IMR-90 (cell line): ENCODE measurements around the gene ENO2. TPM values are rescaled to one million over a fixed set of nuclear protein-coding genes. Genes with fewer than 3 reads are reported as not detected.

Experiments
- ATAC-seq: fragments of 200-7000 bp; cut with Tn5 transposase; 2 replicates; pipeline ENCODE4 v1.9.1; 2020; ENCODE audit warnings: low read depth, mild to moderate bottlenecking, moderate library complexity
- BruUV-seq: library from RNA; stranded (reverse); fragments of 400-500 nt; replicated peaks from 2 replicates; lab custom pipeline; 2021; lab: Mats Ljungman, UMichigan
- CTCF ChIA-PET: fragments of 300-600 bp; formaldehyde crosslinking; extraction: SDS; loops from one replicate; lab custom pipeline; 2021; ENCODE audit warnings: antibody characterized with exemption; lab: Yijun Ruan, JAX
- POLR2A ChIA-PET: fragments of 300-600 bp; sonication (Branson Sonifier 250); formaldehyde crosslinking; loops from one replicate; lab custom pipeline; 2022; ENCODE audit warnings: antibody characterized with exemption; ENCODE audit not compliant: unreplicated experiment; lab: Charles Lee
- DNase-seq: peaks from one replicate; pipeline ENCODE4 v3.0.0; 2013
- H2AFZ ChIP-seq: replicated peaks from 2 replicates; pipeline ENCODE3; 2013; ENCODE audit warnings: low read length, mild to moderate bottlenecking; ENCODE audit not compliant: poor library complexity
- H2AK5ac ChIP-seq: 2 replicates; pipeline ENCODE4 v1.6.1; 2013; ENCODE audit warnings: low read depth, low read length, inconsistent platforms
- H2AK9ac ChIP-seq: replicated peaks from 2 replicates; pipeline ENCODE3; 2013; ENCODE audit warnings: mild to moderate bottlenecking, low read depth, low read length, moderate library complexity; ENCODE audit not compliant: poor library complexity
- H2BK120ac ChIP-seq: 2 replicates; pipeline ENCODE4 v1.6.1; 2013; ENCODE audit warnings: low read depth, low read length, inconsistent platforms
- H2BK15ac ChIP-seq: 3 replicates; pipeline ENCODE4 v1.6.1; 2013; ENCODE audit warnings: low read depth, low read length, inconsistent platforms
- H2BK20ac ChIP-seq: 2 replicates; pipeline ENCODE4 v1.6.1; 2013; ENCODE audit warnings: low read depth, mild to moderate bottlenecking, inconsistent platforms, low read length, moderate library complexity
- H2BK5ac ChIP-seq: 2 replicates; pipeline ENCODE4 v1.6.1; 2013; ENCODE audit warnings: mild to moderate bottlenecking, low read depth, low read length, inconsistent platforms; ENCODE audit not compliant: poor library complexity, severe bottlenecking
- H3K14ac ChIP-seq: replicated peaks from 2 replicates; pipeline ENCODE4 v1.6.1; 2013; ENCODE audit warnings: low read depth, low read length, inconsistent platforms
- H3K18ac ChIP-seq: 2 replicates; pipeline ENCODE4 v1.6.1; 2013; ENCODE audit warnings: low read depth, low read length, control low read depth
- H3K23ac ChIP-seq: 2 replicates; pipeline ENCODE4 v1.6.1; 2013; ENCODE audit warnings: low read depth, low read length, inconsistent platforms
- H3K27ac ChIP-seq: 2 replicates; pipeline ENCODE4 v1.5.1; 2013; ENCODE audit warnings: mild to moderate bottlenecking, control low read depth, low read length; ENCODE audit not compliant: insufficient read depth
- H3K27me3 ChIP-seq: 2 replicates; pipeline ENCODE4 v1.6.1; 2013; ENCODE audit warnings: low read length; ENCODE audit not compliant: control insufficient read depth, insufficient read depth
- H3K36me3 ChIP-seq: 2 replicates; pipeline ENCODE4 v1.6.1; 2013; ENCODE audit warnings: low read length, mixed read lengths; ENCODE audit not compliant: control insufficient read depth, insufficient read depth
- H3K4ac ChIP-seq: 2 replicates; pipeline ENCODE4 v1.6.1; 2013; ENCODE audit warnings: low read depth, low read length, inconsistent platforms
- H3K4me1 ChIP-seq: 2 replicates; pipeline ENCODE4 v1.6.1; 2013; ENCODE audit warnings: low read length, mixed read lengths; ENCODE audit not compliant: control insufficient read depth, insufficient read depth
- H3K4me2 ChIP-seq: 2 replicates; pipeline ENCODE4 v1.6.1; 2013; ENCODE audit warnings: low read depth, mild to moderate bottlenecking, control low read depth, low read length, moderate library complexity
- H3K4me3 ChIP-seq: 2 replicates; pipeline ENCODE4 v1.5.1; 2013; ENCODE audit warnings: low read depth, mild to moderate bottlenecking, control low read depth, low read length, moderate library complexity; ENCODE audit not compliant: insufficient read depth
- H3K56ac ChIP-seq: 2 replicates; pipeline ENCODE4 v1.6.1; 2013; ENCODE audit warnings: low read length, inconsistent platforms; ENCODE audit not compliant: insufficient read depth; ENCODE audit errors: extremely low read depth
- H3K79me1 ChIP-seq, 2 experiments: 2 replicates each; pipeline ENCODE4 v1.6.1; 2013; ENCODE audit warnings: low read length in 2 of 2, inconsistent platforms in 1 of 2, low read depth in 1 of 2
- H3K9ac ChIP-seq: 2 replicates; pipeline ENCODE4 v1.6.1; 2013; ENCODE audit warnings: low read depth, low read length, control low read depth
- H3K9me1 ChIP-seq: 2 replicates; pipeline ENCODE4 v1.6.1; 2013; ENCODE audit warnings: low read length, inconsistent platforms; ENCODE audit not compliant: insufficient read depth
- H3K9me3 ChIP-seq: 2 replicates; pipeline ENCODE4 v1.6.1; 2013; ENCODE audit warnings: low read length; ENCODE audit not compliant: control insufficient read depth, insufficient read depth
- H4K20me1 ChIP-seq: 2 replicates; pipeline ENCODE4 v1.6.1; 2013; ENCODE audit warnings: low read length, inconsistent platforms; ENCODE audit not compliant: insufficient read depth
- H4K5ac ChIP-seq: 2 replicates; pipeline ENCODE4 v1.6.1; 2013; ENCODE audit warnings: mild to moderate bottlenecking, low read depth, low read length, control low read depth
- H4K8ac ChIP-seq, 2 experiments: 2 replicates each; pipeline ENCODE4 v1.6.1; 2013; ENCODE audit warnings: low read depth in 2 of 2, low read length in 2 of 2, control low read depth in 1 of 2, inconsistent platforms in 1 of 2
- H4K91ac ChIP-seq: 2 replicates; pipeline ENCODE4 v1.6.1; 2013; ENCODE audit warnings: low read depth, low read length, inconsistent platforms; ENCODE audit not compliant: insufficient read depth
- BHLHE40 ChIP-seq: fragments of 150-350 bp; IDR thresholded peaks from 2 replicates; pipeline ENCODE4 v1.6.1; 2016; ENCODE audit warnings: mild to moderate bottlenecking, low read depth, low read length
- CHD1 ChIP-seq: IDR thresholded peaks from 2 replicates; pipeline ENCODE4 v1.6.1; 2012; ENCODE audit warnings: low read depth, low read length, improper control_type of control experiment
- CTCF ChIP-seq: conservative IDR thresholded peaks from 2 replicates; pipeline ENCODE4 v1.5.1; 2012; ENCODE audit warnings: mild to moderate bottlenecking, low read depth, low read length, improper control_type of control experiment
- ELK1 ChIP-seq: fragments of 150-350 bp; IDR thresholded peaks from 2 replicates; pipeline ENCODE4 v1.6.1; 2016; ENCODE audit warnings: low read depth, mild to moderate bottlenecking, low read length, moderate library complexity, borderline replicate concordance
- FOS ChIP-seq: fragments of 150-350 bp; IDR thresholded peaks from 2 replicates; pipeline ENCODE4 v1.6.1; 2016; ENCODE audit warnings: low read depth, low read length
- MAZ ChIP-seq: IDR thresholded peaks from 2 replicates; pipeline ENCODE4 v1.6.1; 2012; ENCODE audit warnings: low read depth, mild to moderate bottlenecking, low read length, improper control_type of control experiment, moderate library complexity, borderline replicate concordance
- NFE2L2 ChIP-seq: fragments of 150-350 bp; IDR thresholded peaks from 2 replicates; pipeline ENCODE4 v1.6.1; 2016; ENCODE audit warnings: low read depth, mild to moderate bottlenecking, low read length
- POLR2A ChIP-seq: IDR thresholded peaks from 2 replicates; pipeline ENCODE4 v1.6.1; 2012; ENCODE audit warnings: mild to moderate bottlenecking, low read depth, low read length
- RAD21 ChIP-seq: IDR thresholded peaks from 2 replicates; pipeline ENCODE4 v1.6.1; 2012; ENCODE audit warnings: low read length, improper control_type of control experiment
- RCOR1 ChIP-seq: IDR thresholded peaks from 2 replicates; pipeline ENCODE4 v1.6.1; 2012; ENCODE audit warnings: mild to moderate bottlenecking, low read length, improper control_type of control experiment; ENCODE audit not compliant: insufficient replicate concordance
- RFX5 ChIP-seq: IDR thresholded peaks from 2 replicates; pipeline ENCODE4 v1.8.0; 2012; ENCODE audit warnings: low read depth, mild to moderate bottlenecking, low read length, moderate library complexity
- SMC3 ChIP-seq: fragments of 150-350 bp; IDR thresholded peaks from 2 replicates; pipeline ENCODE4 v1.6.1; 2016; ENCODE audit warnings: low read depth, mild to moderate bottlenecking, antibody characterized with exemption, low read length, moderate library complexity
- WGBS, 2 experiments: methylation state at CpG; one replicate each; pipeline versions ENCODE4 v1.1.5 to v1.1.7; 2013; ENCODE audit warnings: missing lambda C conversion rate in 2 of 2; ENCODE audit not compliant: insufficient read length in 1 of 2; ENCODE audit errors: extremely low coverage in 2 of 2; 5-methylcytosine and 5-hydroxymethylcytosine counted together
- dilution Hi-C: fragments of 300-500 bp; cut with HindIII; formaldehyde crosslinking; loops from one replicate; pipeline ENCODE4 v1.14.3; 2018; ENCODE audit warnings: low sequenced_read_pairs; ENCODE audit not compliant: unreplicated experiment
- in situ Hi-C: fragments of 300-500 bp; cut with MboI; formaldehyde crosslinking; loops from 3 replicates; pipeline ENCODE4 v1.14.3; 2019; ENCODE audit warnings: low sequenced_read_pairs, inconsistent platforms, mixed read lengths
- intact Hi-C: fragments of 100-400 bp; cut with micrococcal nuclease; formaldehyde crosslinking; loops from 2 replicates; pipeline ENCODE4 v1.10.0; 2022
- polyA plus RNA-seq, 3 experiments: library from polyadenylated mRNA; depleted of rRNA; stranded (reverse); fragments of >200 nt; gene quantifications; 2 replicates each; pipeline ENCODE4 v1.2.3, GENCODE V29; 2012; ENCODE audit warnings: low replicate concordance in 1 of 3
- total RNA-seq: library from RNA; depleted of rRNA; stranded (reverse); fragments of >200 nt; gene quantifications from 2 replicates; pipeline ENCODE4 v1.2.3, GENCODE V29; 2012

ENO2 gene
- total and polyA plus RNA-seq, 2 of the 4 experiments (the other 2 are of a cell fraction), result 28.3 to 92.8 TPM

- H3K27me3 ChIP-seq, result no peaks in the 10 kb centered on the region
- no peaks in the 10 kb centered on the region for H3K9me3 ChIP-seq
- H2AK5ac ChIP-seq, result no peak overlapping the region
- H3K9me1 ChIP-seq, result 0 out of 2 replicates have a peak, but pooled peaks cover 2% of the 10 kb centered on the region
- ChIA-PET CTCF (no interaction called here), POLR2A (no interaction called here)
- H3K9ac ChIP-seq, result no peak overlapping the region
- H4K20me1 ChIP-seq, result no peaks in the 10 kb centered on the region; the same call in 1 of the 2 replicates
- H4K5ac ChIP-seq, result no peak overlapping the region
- in situ Hi-C loops, result loop anchor here (10.0 kb wide), 1 partner anchor 173 kb away; no protein-coding TSS in a partner anchor
- H2BK120ac ChIP-seq, result no peak overlapping the region
- no peak overlapping the region for H2BK15ac ChIP-seq
- no peak overlapping the region for H3K4me3 ChIP-seq
- no peak overlapping the region for H2AK9ac ChIP-seq
- no peak overlapping the region for H4K91ac ChIP-seq
- H3K56ac ChIP-seq, result no peak overlapping the region
- intact Hi-C loops, result loop anchor here (2.0 kb wide), 1 partner anchor 73 kb away; no protein-coding TSS in a partner anchor
- H3K23ac ChIP-seq, result no peak overlapping the region
- ATAC-seq, result no peak
- WGBS, 2 experiments, result no CpG with 5 or more reads among the region's 12 CpGs
- no peak for DNase-seq
- peaks cover 39% of the 10 kb centered on the region for H3K36me3 ChIP-seq
- H3K14ac ChIP-seq, result no peak overlapping the region
- H3K27ac ChIP-seq, result no peak overlapping the region
- H3K4me2 ChIP-seq, result no peak overlapping the region
- no peak overlapping the region for H2AFZ ChIP-seq
- TF ChIP-seq CTCF, result no peak
- no peak for TF ChIP-seq CHD1
- TF ChIP-seq BHLHE40, result no peak
- TF ChIP-seq MAZ, result no peak
- no peak for TF ChIP-seq RCOR1
- TF ChIP-seq SMC3, result no peak
- TF ChIP-seq FOS, result no peak
- no peak for TF ChIP-seq ELK1
- no peak for TF ChIP-seq RFX5
- TF ChIP-seq POLR2A, result no peak
- no peak for TF ChIP-seq NFE2L2
- TF ChIP-seq RAD21, result no peak
- no peak overlapping the region for H3K18ac ChIP-seq
- H3K79me1 ChIP-seq, result peaks cover 17 to 51% of the 10 kb centered on the region in 2 experiments
- no TSS peak for BruUV-seq
- no peak overlapping the region for H3K4ac ChIP-seq
- no peak overlapping the region for H2BK5ac ChIP-seq
- peaks cover 5% of the 10 kb centered on the region; the same call in 1 of the 2 replicates for H3K4me1 ChIP-seq
- no peak overlapping the region for H2BK20ac ChIP-seq
- no peak overlapping the region for H4K8ac ChIP-seq
- dilution Hi-C loops, result no loop called here
Observed at GRCh38 chr12:6941782-6942181, 27.4 kb downstream of the ENO2 start.
